NCI-H446 (cell line): Measurements from ENCODE around the gene WFIKKN1.

Experiments used
- DNase-seq, 2 experiments: peaks; one replicate each; lab custom pipeline; 2025; lab: John Stamatoyannopoulos, UW

WFIKKN1 gene

GRCh38 chr16:657487-657886, 26.7 kb downstream of the WFIKKN1 start:
- DNase-seq: no peak

- DNase-seq: no peak
Observed at GRCh38 chr16:658679-659571, 28.1 kb downstream of the WFIKKN1 start.

GRCh38 chr16:659618-660017, 28.8 kb downstream of the WFIKKN1 start:
- DNase-seq: no peak

GRCh38 chr16:660132-660458, 29.3 kb downstream of the WFIKKN1 start:
- no peak for DNase-seq

GRCh38 chr16:660459-661183, 29.8 kb downstream of the WFIKKN1 start:
- no peak for DNase-seq

GRCh38 chr16:661184-661821, 30.5 kb downstream of the WFIKKN1 start:
- DNase-seq: no peak

- DNase-seq: no peak
Observed at GRCh38 chr16:662095-662494, 31.3 kb downstream of the WFIKKN1 start.

GRCh38 chr16:662597-662996, 31.8 kb downstream of the WFIKKN1 start:
- DNase-seq: no peak

GRCh38 chr16:666572-666971, 35.8 kb downstream of the WFIKKN1 start:
- DNase-seq: no peak

- DNase-seq: no peak
Observed at GRCh38 chr16:667113-667779, 36.5 kb downstream of the WFIKKN1 start.

GRCh38 chr16:667780-668518, 37.2 kb downstream of the WFIKKN1 start, which contains the start of gene RHOT2:
RHOT2 (plus strand) TSS chr16:668132; CDS start chr16:668200, 68 bp downstream.
- peak; percentile 76 to 93 for DNase-seq

GRCh38 chr16:668519-669171, 37.9 kb downstream of the WFIKKN1 start:
- DNase-seq: no peak

- DNase-seq: no peak
Observed at GRCh38 chr16:669666-670065, 38.9 kb downstream of the WFIKKN1 start.

- DNase-seq: no peak
Observed at GRCh38 chr16:670485-671352, 39.9 kb downstream of the WFIKKN1 start.

- no peak for DNase-seq
Observed at GRCh38 chr16:671353-672131, 40.8 kb downstream of the WFIKKN1 start.

- DNase-seq: no peak
Observed at GRCh38 chr16:672371-672770, 41.6 kb downstream of the WFIKKN1 start.

- no peak for DNase-seq
Observed at GRCh38 chr16:672851-673250, 42.1 kb downstream of the WFIKKN1 start.

GRCh38 chr16:673399-673991, 42.7 kb downstream of the WFIKKN1 start:
- no peak for DNase-seq
